A549 treated with AZD2906 at 1 μM for 4 hours (cell line): Measurements from ENCODE around the gene SH2D3C. TPM values are rescaled to one million over a fixed set of nuclear protein-coding genes. Genes with fewer than 3 reads are reported as not detected.

Source experiments
- total RNA-seq: library from RNA; stranded (reverse); fragments of 200-300 nt; extraction: Qiagen RNA extraction; gene quantifications from 5 replicates; pipeline ENCODE4 v1.2.3, GENCODE V29; 2022

Gene SH2D3C, protein sequence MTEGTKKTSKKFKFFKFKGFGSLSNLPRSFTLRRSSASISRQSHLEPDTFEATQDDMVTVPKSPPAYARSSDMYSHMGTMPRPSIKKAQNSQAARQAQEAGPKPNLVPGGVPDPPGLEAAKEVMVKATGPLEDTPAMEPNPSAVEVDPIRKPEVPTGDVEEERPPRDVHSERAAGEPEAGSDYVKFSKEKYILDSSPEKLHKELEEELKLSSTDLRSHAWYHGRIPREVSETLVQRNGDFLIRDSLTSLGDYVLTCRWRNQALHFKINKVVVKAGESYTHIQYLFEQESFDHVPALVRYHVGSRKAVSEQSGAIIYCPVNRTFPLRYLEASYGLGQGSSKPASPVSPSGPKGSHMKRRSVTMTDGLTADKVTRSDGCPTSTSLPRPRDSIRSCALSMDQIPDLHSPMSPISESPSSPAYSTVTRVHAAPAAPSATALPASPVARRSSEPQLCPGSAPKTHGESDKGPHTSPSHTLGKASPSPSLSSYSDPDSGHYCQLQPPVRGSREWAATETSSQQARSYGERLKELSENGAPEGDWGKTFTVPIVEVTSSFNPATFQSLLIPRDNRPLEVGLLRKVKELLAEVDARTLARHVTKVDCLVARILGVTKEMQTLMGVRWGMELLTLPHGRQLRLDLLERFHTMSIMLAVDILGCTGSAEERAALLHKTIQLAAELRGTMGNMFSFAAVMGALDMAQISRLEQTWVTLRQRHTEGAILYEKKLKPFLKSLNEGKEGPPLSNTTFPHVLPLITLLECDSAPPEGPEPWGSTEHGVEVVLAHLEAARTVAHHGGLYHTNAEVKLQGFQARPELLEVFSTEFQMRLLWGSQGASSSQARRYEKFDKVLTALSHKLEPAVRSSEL
- total RNA-seq, result 0.05 to 0.16 TPM (median 0.08 TPM) in 4 of 5 replicates, not detected in the other

DNA sequence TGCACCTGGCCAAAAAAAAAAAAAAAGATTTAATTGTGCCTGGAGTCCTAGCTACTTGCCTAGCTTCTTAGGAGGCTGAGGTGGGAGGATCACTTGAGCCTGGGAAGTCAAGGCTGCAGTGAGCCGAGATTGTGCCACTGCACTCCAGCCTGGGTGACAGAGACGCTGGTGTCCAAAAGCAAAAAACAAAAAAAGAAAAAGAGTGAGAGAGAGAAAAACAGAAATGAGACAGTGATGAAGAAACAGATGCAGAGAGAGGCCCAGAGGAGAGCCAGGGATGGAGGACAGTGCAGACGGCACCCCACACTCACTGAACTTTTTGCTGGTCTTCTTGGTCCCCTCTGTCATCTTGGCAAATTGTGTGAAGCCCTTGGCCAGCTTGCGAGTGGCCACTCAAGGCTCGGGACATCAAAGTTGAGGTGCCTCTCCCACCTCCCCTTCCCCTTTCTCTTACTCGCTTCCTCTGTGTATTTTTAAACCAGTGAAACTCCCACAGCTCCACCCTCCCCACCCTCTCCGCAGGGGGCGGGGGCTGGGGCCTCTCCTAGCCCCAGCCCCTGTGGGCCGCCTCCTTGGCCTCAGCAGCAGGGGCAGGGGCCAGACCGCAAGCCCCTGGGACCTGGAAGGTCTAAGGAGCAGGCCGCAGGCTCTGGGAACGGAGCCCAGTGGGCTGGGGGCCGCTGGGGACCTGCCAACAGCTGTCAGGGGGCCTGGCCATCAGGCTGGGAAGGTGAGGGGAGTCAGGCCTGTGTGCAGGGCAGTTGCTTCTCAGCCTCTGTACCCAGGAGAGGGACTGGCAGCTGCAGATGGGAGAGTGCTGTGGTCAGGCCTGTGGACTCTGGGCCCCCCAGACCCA is at the start of gene SH2D3C:
SH2D3C (minus strand) TSS at position 387 of the 856 bp plus-strand sequence; CDS start at position 348, 39 bp downstream.

DNA sequence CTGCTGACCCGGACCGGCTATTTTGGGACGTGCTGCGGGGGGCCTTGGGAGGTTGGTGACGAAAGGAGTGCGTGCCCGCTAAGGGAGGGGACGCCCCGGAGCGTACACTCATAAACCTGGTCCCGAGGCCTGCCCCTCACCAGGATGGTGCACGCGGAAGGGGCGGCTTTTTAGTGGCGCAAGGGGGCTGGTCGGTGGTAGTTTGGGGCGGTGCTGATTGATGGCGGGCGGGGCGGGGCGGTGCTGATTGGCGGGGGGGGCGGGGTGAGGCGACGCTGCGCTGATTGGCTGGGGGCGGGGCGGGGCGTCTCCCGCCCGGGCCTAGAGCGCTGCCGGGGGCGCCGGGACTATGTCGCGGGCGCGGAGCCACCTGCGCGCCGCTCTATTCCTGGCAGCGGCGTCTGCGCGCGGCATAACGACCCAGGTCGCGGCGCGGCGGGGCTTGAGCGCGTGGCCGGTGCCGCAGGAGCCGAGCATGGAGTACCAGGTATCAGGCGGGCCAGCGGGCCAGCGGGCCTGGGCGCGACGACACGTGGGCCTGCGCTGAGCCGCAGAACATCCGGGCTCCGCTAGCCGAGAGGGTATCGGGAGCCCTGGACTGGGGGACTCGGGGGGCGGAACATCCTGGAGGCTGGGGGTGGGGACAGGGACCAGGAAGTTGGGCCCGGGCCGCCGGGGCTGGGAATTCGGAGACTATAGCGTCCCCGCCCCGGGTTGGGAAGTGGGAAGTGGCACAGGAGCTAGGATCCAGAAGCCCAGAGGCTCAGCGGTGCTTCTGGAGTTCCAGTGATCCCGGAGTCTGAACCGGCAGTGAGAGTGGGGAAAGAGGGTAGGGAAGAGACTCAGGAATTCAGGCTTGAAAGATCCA is 24.3 kb upstream of the SH2D3C start, which contains the start of gene FPGS:
FPGS (plus strand) TSS at position 307 of the 868 bp plus-strand sequence; CDS start at position 350, 43 bp downstream.

DNA sequence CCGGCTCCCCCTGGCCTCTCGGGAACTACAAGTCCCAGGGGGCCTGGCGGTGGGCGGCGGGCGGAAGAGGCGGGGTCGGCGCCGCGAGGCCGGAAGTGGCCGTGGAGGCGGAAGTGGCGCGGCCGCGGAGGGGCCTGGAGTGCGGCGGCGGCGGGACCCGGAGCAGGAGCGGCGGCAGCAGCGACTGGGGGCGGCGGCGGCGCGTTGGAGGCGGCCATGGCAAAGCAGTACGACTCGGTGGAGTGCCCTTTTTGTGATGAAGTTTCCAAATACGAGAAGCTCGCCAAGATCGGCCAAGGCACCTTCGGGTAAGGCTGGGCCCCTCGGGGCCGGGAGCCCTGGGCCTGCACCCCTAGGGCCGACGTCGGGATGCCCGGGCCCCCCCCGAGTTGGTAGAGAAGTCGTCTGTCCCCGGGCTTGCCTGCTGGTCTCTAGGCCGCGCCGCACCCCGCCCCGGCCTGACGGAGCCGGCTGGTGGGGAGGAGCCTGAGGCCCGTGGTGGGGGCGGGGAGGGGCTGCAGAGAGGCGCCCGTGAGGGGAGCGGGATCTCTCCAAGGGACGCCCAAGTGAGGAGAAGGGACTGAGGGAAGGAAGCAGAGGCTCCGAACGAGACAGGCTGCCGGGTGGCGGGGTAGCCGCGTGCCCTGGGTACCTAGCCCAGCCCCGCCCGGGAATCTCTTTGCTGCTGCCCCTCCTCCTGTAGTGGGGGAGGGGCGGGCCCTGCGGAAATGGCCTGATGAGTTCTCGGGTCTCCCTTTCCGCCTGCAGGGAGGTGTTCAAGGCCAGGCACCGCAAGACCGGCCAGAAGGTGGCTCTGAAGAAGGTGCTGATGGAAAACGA is 7.7 kb upstream of the SH2D3C start, which contains the start of gene CDK9:
CDK9 (plus strand) TSS at position 102 of the 840 bp plus-strand sequence; CDS start at position 217, 115 bp downstream.

DNA sequence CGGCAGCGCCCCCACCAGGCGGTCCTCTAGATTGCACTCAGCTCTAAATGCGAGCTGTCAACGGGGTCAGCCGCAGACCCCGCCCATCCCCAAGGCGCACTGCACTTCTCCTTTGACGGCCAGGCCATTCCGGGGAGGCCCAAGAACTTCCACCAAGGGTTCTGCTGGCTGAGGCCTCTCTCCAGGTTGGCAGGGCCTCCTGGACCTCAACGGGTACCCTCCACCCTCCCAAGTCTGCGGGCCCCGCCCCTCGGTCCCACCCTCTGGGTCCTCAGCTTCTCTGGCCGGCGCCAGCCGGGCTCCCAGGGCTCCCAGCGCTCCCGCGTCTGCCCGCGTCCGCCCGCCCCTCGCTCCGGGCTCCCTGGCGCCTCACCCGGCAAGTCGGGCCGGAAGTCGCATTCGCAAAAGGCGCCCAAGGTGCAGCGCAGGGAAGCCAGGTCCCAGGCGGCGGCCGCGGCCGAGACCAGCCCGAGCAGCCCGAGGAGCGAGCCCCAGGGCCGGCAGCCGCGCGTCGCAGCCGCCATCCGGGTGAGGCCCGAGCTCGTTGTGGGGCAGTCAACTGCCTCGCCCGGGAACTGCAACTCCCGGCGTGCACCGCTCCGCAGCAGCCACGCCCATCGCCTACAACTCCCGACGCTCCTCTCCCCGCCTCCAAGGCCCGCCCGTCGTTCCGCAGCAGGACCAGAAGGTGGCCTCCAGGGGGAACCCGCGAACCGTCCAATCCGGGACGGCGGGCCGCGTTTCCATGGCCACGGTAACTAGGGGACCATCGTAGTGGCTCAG is 43.5 kb downstream of the SH2D3C start, which contains the start of gene TOR2A:
TOR2A (minus strand) TSS at position 548 of the 783 bp plus-strand sequence; CDS start at position 524, 24 bp downstream.

DNA sequence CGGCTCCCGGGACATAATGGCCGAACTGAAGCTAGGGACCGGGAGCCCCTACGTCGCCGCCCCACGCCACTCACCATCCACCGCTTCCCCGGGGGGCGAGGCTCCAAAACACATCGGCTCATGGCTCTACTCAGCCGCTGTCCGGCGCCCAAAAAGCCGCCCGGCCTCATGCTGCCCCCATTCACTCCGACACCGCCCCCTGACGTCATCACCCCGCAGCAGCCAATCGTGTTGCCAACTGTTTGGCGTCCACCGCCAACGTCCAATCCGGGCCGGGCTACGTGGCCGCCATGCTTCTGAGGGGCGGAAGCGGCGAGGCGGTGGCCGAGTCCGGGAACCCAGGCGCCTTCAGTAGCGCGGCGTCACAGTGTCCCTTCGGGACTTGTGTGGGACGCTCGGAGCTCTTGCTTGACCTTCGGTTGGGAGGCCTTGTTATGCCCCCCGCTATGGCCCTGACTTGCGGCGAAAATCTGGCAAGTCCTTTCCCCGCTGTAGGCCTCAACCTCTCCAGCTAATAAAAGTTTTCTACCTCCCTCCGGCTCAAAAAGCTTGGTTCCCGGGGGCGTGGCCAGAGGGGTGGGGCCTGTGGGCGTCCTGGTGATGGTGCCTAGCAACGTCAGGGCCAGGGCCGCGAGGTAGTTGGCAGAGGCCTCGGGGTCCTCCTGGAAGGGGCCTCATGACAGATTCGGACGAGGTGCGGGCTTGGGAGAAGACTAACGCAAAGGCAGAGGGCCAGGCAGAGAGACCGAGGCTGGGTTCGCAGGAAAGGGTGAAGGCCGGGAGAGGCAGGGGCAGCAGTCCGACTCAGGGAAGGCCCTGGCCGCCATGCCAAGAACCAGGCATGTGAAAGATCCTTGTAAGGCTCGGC is 62.8 kb downstream of the SH2D3C start, which contains the start of the genes PTRH1 and TTC16:
PTRH1 (minus strand) TSS at position 194 of the 868 bp plus-strand sequence; CDS start at position 170, 24 bp downstream.
TTC16 (plus strand) TSS at position 610 of the 868 bp plus-strand sequence; CDS start at position 677, 67 bp downstream.

DNA sequence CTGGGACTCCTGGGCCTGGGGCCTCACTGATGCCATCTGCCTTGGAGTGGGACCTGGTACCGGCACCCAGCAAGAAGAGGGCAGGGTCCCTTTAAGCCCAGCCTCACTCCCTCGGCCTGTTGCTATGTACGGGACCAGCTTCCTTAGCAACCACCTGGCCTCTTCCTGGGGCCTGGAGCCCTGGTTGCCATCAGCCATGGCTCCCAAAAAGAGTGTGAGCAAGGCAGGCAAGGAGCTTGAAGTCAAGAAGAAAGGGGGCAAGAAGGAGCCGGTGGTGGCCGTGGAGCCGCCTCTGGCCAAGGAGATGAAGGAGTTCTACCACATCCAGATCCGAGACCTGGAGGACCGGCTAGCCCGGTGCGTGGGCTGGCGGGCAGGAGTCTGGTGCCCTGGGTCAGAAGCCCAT is 71.6 kb downstream of the SH2D3C start, which contains the start of gene CFAP157:
CFAP157 (plus strand) TSS at position 153 of the 406 bp plus-strand sequence; CDS start at position 197, 44 bp downstream.

Other genes with a start within 250 kb of the SH2D3C start
- gene STXBP1, start 166.4 kb downstream of the SH2D3C start, total RNA-seq, result 15.7 to 18.8 TPM (median 17.3 TPM) in 5 replicates
- gene CFAP157, start 71.7 kb downstream of the SH2D3C start, total RNA-seq, result 0.02 to 0.09 TPM (median 0.06 TPM) in 4 of 5 replicates, not detected in the other
- gene PTRH1, start 63.0 kb downstream of the SH2D3C start, total RNA-seq, result 13.9 to 23.8 TPM (median 22.7 TPM) in 5 replicates
- 0.02 to 0.06 TPM (median 0.05 TPM) in 5 replicates for gene TTC16, start 62.6 kb downstream of the SH2D3C start, total RNA-seq
- 12.0 to 18.9 TPM (median 16.7 TPM) in 5 replicates for gene TOR2A, start 43.4 kb downstream of the SH2D3C start, total RNA-seq
- 41.7 to 49.1 TPM (median 45.3 TPM) in 5 replicates for gene CDK9, start 7.4 kb upstream of the SH2D3C start, total RNA-seq
- gene FPGS, start 24.2 kb upstream of the SH2D3C start, total RNA-seq, result 46.4 to 54.0 TPM (median 47.7 TPM) in 5 replicates
- 0.10 to 0.15 TPM (median 0.13 TPM) in 5 replicates for gene ENG, start 76.0 kb upstream of the SH2D3C start, total RNA-seq
- gene AK1, start 99.0 kb upstream of the SH2D3C start, total RNA-seq, result 40.5 to 83.7 TPM (median 75.3 TPM) in 5 replicates
- 18.7 to 22.7 TPM (median 22.1 TPM) in 5 replicates for gene ST6GALNAC6, start 120.9 kb upstream of the SH2D3C start, total RNA-seq
- 14.2 to 16.2 TPM (median 15.7 TPM) in 5 replicates for gene ST6GALNAC4, start 138.4 kb upstream of the SH2D3C start, total RNA-seq
- gene PIP5KL1, start 152.1 kb upstream of the SH2D3C start, total RNA-seq, result 1.1 to 2.4 TPM (median 1.8 TPM) in 5 replicates
- gene DPM2, start 159.2 kb upstream of the SH2D3C start, total RNA-seq, result 32.7 to 43.3 TPM (median 42.9 TPM) in 5 replicates
- gene EEIG1, start 202.3 kb upstream of the SH2D3C start, total RNA-seq, result 36.3 to 51.9 TPM (median 38.3 TPM) in 5 replicates